Stimulated activated CD4-positive, alpha-beta T cell treated with anti-CD3 and anti-CD28 coated beads, Interleukin-1b, Interleukin-23, amount 100 ng/mL, for 4 hours (primary cell): ENCODE data around the gene TNFRSF6B.
"Not testable (repeated sequence)": the region's sequence is repeated elsewhere in the genome, so short reads cannot be mapped to it uniquely, and the experiment has no call there.

Experiments
- DNase-seq, 2 donors: peaks; one replicate each; pipeline ENCODE4 v3.0.0-alpha.2; 2020; ENCODE audit warnings: low read depth in 2 of 2

The TNFRSF6B gene

DNA sequence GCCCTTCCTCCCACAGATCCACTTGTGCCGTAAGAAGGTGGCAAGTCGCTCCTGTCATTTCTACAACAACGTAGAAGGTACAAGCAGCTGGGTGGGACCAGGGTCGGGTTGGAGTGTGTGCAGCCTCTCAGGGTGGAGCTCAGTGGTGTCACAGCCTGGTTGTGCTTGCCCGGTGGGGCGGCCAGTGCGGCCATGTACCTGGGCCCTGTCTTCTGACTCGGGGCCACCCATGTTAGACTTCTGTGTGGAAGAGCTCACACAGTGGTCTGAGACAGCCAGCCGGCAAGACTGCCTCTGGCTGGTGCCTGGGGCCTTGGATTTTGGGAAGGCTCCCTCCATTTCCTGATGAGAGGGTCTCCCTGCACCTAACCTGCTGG lies 33.7 kb upstream of the TNFRSF6B start:
- no peak for DNase-seq

DNA sequence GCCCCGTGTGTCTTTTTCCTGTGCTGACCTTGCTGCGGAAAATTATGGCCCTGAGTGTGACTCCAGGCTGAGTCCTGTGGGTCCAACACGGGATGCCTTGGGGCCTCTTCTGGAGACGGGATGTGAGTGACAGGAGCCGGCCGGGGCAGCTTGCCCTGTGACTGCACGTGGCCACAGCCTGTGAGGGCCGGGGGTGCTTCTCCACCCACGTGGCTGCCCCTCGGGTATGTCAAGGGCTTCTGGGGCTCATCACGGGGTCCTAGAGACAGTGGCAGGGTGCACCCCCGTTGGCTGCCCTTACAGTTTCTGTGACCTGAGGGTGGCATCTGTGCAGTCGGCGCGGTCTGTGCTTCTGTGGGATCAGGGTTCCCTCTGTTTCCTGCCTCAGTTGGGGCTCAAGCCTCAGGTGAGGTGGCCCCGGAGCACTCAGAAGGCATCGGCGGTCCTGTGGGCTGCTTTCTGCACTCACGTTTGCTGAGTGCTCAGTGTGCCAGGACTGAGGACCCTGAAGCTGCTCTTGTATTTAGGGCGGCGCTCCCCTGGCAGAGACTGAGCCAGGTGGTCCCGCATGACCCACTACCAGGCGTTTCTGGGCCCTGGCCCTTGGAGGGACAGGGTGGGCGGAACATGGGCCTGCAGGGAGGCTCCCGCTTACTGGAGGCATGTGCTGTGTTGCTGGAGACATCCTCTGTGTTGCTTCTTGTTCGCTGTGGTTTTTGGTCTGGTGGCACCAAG lies 33.0 kb upstream of the TNFRSF6B start:
- no peak for DNase-seq

DNA sequence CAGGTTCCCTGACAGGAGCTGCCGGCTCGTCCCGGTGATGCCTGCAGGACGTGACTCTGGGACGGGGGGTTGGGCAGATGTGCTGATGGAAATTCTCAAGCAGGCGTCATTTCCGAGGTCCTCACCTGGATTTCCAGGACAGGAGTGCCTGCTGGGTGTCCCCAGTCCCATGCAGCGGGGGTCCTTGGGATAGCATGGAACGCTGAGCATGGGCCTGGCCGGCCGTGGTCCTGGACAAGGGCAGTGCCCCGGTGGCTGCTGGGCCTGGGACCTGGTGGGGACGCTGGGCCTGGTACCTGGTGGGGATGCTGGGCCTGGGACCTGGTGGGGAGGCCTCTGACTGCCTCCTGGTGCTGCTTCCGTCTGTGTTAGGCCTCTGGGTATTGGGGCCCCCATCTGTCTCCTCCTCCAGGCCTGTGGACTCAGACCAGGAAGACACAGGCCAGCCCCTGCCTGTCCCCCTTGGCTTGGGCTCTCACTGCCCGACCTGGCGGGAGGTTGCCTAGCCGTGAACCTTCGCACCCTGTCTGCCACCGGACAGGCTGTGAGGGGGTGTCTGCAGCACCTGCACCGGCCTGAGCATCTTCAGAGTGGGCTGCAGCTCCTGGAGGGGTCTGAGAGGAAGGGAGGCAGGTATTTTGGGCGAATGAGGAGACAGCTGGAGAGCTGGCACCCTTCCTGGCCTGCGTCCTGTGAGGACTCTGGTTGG lies 32.2 kb upstream of the TNFRSF6B start:
- DNase-seq = no peak

DNA sequence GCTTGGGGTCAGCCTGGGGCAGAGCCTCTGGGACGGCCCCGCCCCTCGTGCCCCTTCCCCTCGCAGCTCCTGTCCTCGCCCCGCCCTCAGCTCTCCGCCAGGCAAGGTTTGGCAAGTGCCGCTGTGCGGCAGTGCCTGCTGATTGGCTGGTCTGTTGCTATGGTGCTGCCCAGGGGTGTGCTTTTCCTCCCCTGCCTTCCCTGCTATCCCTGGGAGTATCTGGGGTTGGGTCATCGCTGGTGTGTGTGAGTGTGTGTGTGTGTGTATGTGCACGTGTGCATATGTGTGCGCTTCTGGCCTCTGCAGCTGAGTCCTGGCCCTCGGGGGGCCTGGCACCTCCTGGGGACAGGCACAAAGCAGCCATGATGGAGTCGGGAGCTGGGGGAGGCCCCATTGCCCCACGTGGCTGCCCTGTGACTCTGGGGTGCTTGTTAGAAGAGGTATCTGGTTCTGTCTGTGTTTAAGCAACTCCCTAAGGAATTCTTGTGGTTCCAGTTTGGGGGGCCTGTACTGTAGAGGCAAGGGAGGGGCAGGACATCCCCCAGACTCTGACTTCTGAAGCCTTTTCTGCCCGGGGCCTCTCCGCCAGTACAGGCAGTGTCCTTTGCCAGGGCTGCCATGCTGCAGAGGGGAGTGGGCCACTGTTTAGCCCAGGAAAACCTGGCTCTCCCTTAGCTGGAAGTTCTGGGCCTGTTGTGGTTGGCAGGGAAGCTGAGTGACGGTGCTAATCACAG lies 31.4 kb upstream of the TNFRSF6B start:
- no peak for DNase-seq

DNA sequence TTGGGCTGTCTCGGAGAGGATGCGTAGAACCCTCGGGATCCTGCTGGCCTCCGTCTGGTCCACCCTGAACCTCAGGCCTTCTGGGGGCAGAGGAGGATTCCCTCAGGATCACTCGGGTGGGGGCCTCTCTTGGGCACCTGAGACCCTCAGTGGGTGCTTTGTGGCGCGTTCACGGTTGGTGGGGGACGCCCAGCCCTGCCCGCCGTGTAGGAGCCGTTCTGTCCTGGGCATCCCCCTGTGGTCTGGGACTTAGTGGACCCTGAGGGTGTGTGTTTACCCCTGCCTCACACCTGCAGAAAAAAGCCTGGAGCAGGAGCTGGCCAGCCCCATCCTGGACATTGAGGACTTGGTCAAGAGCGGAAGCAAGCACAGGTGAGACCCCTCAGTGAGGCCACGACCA lies 30.7 kb upstream of the TNFRSF6B start:
- no peak for DNase-seq

DNA sequence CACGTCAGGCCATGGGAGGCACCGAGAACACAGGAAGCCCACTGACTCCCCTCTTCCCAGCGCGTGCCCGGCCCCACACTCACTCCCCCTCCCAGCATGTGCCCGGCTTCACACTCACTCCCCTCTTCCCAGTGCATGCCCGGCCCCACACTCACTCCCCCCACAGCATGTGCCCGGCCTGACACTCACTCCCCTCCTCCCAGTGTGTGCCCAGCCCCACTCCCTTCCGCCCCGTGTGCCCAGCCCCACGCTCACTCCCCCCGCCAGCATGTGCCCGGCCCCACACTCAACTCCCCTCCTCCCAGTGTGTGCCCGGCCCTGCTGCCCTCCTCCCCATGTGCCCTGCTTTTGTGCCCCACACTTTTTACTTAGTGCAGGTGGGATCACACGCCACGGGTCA lies 28.6 kb upstream of the TNFRSF6B start:
- no peak for DNase-seq

DNA sequence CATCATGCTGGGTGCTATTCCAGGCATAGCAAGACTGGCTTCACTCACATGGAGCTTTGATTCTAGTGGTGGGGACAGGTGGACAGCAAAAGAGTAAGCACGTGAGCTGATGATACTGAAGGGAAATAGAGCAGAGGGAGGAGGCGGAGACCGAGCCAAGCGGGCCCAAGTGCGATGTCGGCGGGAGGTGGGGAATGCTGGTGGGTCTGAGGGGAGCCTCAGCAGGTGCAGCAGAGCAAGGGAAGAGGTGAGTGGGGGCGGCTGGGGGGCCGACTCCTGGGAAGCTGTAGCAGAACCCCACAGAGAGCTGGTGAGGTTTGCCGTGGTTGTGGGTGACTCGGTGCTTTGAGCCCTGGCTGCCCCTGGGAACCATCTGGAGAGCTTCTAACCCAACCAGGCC lies 28.1 kb upstream of the TNFRSF6B start:
- no peak for DNase-seq

DNA sequence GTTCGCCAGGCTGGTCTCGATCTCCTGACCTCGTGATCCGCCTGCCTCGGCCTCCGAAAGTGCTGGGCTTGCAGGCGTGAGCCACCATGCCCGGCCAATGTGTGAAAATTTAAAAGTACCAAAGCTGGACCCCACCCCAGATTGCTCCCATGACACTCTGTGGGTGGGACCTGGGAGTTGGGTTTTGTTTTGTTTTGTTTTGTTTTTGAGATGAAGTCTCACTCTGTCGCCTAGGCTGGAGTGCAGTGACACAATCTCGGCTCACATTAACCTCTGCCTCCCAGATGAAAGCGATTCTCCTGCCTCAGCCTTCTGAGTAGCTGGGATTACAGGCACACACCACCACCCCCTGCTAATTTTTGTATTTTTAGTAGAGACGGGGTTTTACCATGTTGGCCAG lies 24.8 kb upstream of the TNFRSF6B start:
- not testable (repeated sequence) for DNase-seq

DNA sequence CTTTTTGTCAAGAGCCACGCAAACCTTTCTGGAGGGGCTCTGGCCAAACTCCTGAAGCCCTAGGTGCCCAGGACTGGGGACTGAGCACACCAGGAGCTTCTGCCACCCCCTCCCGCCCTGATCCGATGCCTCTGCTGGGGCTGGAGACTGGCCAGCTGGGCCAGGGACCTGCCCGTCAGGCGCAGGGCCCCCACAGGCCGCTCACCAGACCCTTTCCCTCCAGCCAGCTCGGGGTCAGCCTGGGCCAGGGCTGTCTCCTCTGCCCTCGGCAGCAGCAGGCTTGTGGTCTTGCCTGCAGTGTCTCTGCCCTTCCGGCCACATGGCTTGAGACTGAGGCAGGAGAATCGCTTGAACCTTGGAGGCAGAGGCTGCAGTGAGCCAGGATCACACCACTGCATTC lies 23.8 kb upstream of the TNFRSF6B start:
- no peak for DNase-seq

DNA sequence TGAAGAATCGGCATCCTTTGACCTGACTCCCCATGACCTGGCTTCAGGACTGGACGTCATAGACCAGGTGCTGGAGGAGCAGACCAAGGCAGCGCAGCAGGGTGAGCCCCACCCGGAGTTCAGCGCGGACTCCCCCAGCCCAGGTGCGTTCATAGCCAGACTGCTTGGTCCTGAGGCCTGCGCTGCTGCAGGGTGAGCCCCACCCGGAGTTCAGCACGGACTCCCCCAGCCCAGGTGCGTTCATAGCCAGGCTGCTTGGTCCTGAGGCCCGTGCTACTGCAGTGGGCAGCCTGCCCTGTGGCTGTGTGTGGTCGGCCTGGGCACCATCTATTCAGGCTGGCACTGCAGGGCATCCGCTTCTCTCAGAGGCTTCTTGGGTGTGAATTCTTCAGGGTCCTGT lies 22.5 kb upstream of the TNFRSF6B start:
- DNase-seq = no peak

DNA sequence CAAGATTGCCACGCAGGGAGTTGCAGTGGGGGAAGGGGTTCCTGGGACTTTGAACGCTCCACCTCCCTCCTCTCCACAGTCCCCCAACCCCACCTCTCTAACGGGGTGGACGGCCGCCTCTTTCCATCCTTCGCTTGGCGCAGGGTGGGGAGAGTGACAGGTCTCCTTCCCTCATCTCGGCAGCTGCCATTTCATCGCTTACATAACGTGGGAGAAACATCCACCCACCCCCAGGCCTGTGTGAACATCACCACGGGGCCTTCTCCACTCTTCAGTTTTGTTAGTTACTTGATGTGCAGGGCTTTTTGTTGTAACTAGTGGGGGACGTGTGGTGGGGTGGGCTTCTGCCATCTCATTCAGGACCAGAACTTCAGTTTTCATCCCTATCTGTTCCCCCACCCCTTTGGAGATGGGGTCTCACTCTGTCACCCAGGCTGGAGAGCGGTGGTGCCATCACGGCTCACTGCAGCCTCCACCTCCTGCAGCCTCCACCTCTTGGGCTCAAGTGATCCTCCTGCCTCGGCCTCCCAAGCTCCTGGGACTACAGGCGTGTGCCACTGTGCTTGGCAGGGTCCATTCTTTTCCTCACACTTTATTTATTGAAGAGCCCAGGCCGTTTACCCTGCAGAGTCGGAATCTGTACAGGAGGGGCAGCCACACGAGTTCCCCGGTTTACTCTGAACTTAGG lies 20.6 kb upstream of the TNFRSF6B start:
- no peak for DNase-seq

DNA sequence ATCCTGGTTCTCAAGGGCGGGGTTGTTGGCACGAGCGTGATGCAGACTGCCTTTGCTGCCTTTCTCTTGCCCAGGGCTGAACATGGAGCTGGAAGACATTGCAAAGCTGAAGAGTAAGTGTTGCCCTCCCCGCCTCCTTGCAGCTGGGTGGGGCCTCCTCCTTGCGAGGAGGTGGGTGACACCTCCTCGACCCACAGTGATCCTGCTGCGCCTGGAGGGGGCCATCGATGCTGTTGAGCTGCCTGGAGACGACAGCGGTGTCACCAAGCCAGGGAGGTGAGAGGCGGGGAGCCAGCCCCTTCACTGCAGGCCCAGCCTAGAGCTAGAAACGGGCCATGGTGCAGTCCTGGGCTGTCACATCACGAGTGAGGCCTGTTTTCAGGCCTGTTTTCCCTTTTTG lies 18.4 kb upstream of the TNFRSF6B start:
- no peak for DNase-seq

DNA sequence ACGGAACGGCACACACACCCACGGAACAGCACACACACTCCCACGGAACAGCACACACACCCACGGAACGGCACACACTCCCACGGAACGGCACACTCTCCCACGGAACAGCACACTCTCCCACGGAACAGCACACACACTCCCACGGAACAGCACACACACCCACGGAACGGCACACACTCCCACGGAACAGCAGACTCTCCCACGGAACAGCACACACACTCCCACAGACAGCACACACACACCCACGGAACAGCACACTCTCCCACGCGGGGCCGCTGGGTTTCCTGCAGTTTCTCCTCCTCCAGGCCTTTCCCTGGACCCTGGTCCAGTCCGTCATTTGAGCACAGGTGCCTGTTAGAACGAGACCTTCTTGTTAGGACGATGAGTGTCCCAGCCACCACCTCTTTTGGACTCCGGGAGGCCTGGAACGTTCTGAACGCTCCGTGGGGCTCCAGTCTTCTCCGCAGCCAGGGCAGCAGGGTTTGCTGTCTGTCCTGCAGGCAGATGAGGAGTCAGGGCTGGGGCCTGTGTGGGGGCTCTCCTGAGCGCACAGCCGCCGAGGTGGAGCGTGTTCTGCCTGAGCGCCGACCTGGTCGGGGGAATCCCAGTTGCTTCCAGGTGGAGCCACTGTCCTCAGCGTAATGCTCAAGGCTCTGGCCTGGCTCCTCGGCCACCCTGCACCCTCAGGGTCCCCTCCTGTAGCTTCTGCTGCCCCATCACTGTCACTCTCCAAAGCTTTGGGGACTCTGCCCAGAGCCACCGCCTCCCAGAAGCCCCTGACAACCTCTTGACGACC lies 17.6 kb upstream of the TNFRSF6B start:
- DNase-seq = no peak

DNA sequence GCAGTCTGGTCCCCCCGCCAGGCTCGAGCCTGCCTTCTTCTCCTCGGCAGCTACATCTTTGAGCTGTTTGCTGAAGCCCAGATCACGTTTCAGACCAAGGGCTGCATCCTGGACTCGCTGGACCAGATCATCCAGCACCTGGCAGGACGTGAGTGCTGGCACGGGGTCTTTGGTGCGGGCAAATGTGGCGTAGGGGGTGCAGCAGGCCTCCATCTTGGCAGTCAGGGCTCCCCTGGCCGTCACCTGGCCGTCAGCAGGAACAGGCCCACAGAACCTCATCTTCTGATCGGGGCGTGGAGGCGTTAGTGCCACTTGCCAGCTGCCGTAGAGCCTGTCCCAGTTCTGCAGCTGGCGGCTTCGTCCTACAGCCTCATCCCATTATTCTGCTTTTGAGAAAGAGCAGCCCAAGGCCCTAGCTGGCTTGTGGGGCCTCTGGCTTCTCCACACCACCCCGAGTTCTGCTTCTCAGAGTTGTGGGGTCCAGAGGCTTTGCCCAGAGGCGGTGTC lies 16.6 kb upstream of the TNFRSF6B start:
- DNase-seq = no peak

DNA sequence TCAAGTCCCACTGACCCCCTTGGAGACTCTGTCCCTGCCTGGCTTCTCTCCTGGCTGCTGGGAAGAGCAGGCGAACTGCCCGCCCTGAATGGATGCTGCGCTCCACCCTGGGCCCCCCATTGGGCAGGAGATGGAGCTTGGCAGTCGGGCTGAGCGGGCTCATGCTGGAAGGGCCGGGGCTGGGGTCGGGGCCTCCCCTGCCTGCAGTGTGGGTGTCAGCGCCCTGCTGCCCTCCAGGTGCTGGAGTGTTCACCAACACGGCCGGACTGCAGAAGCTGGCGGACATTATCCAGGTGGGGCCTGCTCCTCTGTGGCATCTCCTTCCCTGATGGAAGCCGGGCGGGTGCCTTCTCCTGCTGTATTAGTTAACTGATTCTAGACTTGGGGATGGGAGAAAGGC lies 16.0 kb upstream of the TNFRSF6B start:
- DNase-seq = no peak

DNA sequence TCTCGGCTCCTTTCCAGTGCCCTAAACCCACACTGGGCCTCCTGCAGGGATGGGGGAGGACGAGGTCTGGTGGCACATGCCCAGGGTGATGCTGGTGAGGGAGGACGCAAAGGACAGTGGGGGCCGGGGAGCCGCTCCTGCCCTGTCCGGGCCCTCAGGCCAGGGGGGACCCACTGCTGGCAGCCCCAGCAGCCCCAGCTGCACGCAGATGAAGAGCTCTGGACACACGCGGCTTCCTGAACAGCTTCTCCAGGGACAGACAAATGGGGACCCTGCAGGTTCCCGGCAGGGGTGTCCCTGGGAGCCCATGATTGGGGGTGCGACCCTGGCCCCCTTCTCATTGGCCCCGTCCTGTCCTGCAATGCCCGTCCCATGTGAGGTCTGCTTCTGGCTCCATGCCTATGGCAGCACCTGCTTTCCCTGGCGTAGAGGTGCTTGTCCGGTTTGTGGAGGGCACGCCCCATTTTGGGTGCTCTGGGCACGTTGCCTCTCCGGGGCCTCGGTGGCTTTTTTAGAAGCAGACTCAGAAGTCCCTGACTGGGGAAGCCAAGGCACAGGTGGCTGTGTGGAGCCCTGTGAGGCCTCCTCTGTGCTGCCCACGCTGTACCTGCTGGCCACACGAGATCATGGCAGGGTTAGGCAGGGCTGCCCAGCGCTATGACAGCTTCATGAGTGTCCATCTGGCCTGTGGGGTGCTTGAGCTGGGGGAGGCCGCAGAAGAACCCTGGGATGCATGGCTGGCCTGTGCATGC lies 15.4 kb upstream of the TNFRSF6B start:
- DNase-seq = no peak

DNA sequence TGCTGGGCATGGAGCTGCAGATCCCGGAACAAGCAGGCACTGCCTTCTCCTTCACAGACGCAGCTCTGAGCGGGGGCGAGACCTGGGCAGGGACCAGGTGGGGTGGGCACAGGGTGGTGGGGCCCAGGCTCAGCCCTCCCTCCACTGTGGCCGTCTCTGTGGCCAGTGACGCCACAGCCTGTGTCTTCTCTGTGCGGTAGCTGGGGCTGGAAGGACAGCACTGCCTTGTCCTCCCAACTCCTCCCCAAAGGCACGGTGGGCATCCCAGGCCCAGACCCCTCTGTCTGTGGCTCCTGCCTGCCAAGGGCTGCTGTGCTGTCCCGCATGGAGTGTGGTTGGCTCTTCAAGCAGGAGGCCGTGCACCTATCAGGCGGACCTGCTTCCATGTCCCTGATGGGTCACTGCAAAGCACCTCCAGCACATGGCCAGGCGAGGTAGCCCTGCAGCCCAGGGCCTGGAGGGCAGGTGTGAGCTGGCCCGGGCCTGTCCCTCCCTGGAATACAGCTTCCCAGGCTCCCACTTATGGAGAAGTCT lies 14.8 kb upstream of the TNFRSF6B start:
- no peak for DNase-seq

DNA sequence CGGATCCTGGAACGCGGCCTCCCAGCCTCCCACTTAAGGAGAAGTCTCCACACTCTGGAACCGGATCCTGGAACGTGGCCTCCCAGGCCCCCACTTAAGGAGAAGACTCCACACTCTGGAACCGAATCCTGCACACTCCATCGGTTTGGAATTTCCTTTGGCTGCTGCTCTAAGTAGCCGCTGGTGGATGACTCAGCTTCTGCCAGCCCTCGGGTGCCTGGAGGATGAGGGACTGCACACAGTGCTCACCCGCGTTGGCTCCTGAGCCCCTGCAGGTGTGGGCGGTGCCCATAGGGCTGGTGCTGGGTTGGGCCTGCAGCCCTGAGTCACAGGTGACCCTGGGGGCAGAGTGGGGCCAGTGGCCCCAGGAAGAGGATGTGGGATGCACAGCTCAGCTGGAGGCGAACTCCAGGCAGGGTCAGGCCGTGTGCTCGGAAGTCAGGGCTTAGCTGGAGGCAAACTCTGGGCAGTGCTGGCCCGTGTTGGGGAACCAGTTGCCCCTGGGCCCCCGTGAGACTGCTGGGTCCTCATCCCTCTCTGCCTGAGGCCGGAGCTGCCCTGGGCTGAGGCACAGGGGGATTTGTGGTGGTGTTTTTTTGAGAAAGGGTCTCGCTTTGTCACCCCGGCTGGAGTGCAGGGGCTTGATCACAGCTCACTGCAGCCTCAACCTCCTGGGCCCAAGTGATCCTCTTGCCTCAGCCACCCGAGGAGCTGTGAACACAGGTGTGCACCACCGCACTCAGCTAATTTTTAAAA lies 13.9 kb upstream of the TNFRSF6B start:
- no peak for DNase-seq

DNA sequence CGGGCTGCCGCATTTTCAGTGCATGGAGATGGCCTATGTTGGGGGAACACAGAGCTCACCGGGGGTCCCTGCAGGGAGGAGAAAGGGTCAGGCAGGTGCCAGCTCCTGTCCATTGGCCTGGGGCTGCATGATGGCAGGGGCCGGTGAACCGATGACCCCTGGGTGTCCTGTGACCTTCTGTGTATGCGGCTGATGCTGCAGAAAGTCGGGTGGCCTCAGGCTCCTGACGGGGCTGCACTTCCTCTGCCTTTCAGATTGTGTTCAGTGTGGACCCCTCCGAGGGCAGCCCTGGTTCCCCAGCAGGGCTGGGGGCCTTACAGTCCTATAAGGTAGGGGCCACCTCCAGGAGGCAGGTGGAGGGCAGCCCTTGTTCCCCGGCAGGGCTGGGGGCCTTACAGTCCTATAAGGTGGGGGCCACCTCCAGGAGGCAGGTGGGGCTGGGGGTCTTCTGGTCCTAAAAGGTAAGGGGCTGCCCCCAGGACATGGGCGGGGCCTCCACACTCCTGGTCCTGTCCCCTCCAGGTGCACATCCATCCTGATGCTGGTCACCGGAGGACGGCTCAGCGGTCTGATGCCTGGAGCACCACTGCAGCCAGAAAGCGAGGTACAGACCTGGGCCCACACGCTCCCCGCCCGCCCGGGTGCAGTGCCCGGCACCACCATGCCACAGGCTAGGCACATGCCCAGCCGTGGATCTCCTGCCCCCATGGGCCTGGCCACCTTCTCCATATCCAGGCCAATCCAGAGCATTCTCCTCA lies 11.0 kb upstream of the TNFRSF6B start:
- DNase-seq = no peak
